Psoas muscle (tissue), 8 donors: Measurements from ENCODE around the gene SAMD4A. TPM values are rescaled to one million over a fixed set of nuclear protein-coding genes. Genes with fewer than 3 reads are reported as not detected.
"Not testable (repeated sequence)": the region's sequence is repeated elsewhere in the genome, so short reads cannot be mapped to it uniquely, and the experiment has no call there.

Experiments used
- ATAC-seq, 4 donors: fragments of 200-7000 bp; cut with Tn5 transposase; one replicate each; pipeline ENCODE4 v1.9.1; 2020; ENCODE audit warnings: moderate library complexity in 3 of 4, mild to moderate bottlenecking in 2 of 4
- DNase-seq, 2 donors: peaks; one replicate each; pipeline ENCODE4 v3.0.0-alpha.2; 2020
- H3K27ac ChIP-seq: fragments of 200-600 bp; one replicate; pipeline ENCODE4 v1.8.0; 2022
- H3K27me3 ChIP-seq, 3 donors: fragments of 200-600 bp in 1 of 3; one replicate each; pipeline versions ENCODE4 v1.6.1 to v1.8.0; 2013 to 2022; ENCODE audit warnings: low read length in 2 of 3, mild to moderate bottlenecking in 2 of 3, moderate library complexity in 1 of 3; ENCODE audit not compliant: insufficient read depth in 3 of 3
- H3K36me3 ChIP-seq, 2 donors: fragments of 200-600 bp in 1 of 2; one replicate each; pipeline versions ENCODE4 v1.6.1 to v1.8.0; 2013 to 2022; ENCODE audit warnings: low read depth in 1 of 2, mild to moderate bottlenecking in 1 of 2, moderate library complexity in 1 of 2; ENCODE audit not compliant: insufficient read depth in 1 of 2
- H3K4me1 ChIP-seq: fragments of 200-600 bp; one replicate; pipeline ENCODE4 v1.8.0; 2022
- H3K4me3 ChIP-seq: fragments of 200-600 bp; one replicate; pipeline ENCODE4 v1.8.0; 2022; ENCODE audit warnings: mild to moderate bottlenecking
- H3K9me3 ChIP-seq: fragments of 200-600 bp; one replicate; pipeline ENCODE4 v1.8.0; 2022
- CTCF ChIP-seq: fragments of 200-600 bp; IDR thresholded peaks from one replicate; pipeline ENCODE4 v1.8.0; 2022; ENCODE audit warnings: antibody characterized with exemption
- WGBS, 3 donors: extraction: QIAGEN DNeasy Blood & Tissue Kit; methylation state at CpG; one replicate each; pipeline versions ENCODE4 v1.1.6 to v1.1.7; 2013; 5-methylcytosine and 5-hydroxymethylcytosine counted together
- intact Hi-C, 2 donors: fragments of 100-400 bp; cut with DNase I; formaldehyde crosslinking; loops; one replicate each; pipeline versions ENCODE4 v1.11.0 to v1.14.2; 2022
- polyA plus RNA-seq, 3 donors: library from polyadenylated mRNA; stranded (reverse); fragments of 200-250 nt; gene quantifications; one replicate each; pipeline ENCODE4 v1.2.3, GENCODE V29; 2013
- total RNA-seq, 4 donors: library from RNA; stranded (reverse); fragmentation: NEBNext Ultra II Directional in 2 of 4; extraction: Animal tissue kit (Norgen Biotek cat#: 25700) in 2 of 4; gene quantifications; one replicate each; pipeline versions ENCODE4 v1.2.1 to v1.2.4, GENCODE V29; 2021 to 2023
- donor health status: healthy with polysubstance abuse.
- donor health status: DM: no; HTN: no; CAD: no; lungs with moderate emphysema.
- donor health status: Bipolar disorder and iron deficiency.
- donor health status: healthy.
- donor health status: DM: yes; HTN: yes; CAD: no.
- donor health status: DM: no; HTN: no; CAD: no.
- donor health status: DM: no; HTN: no; CAD: no.
- donor health status: DM: yes; HTN: yes; CAD: no.

The SAMD4A gene
- total and polyA plus RNA-seq, 7 donors: 9.6 to 139 (median 67.9) TPM

GRCh38 chr14:54743382-54743781 is 176.5 kb downstream of the SAMD4A start:
- TF ChIP-seq CTCF: no peak
- no peaks in the 10 kb centered on the region for H3K9me3 ChIP-seq
- intact Hi-C loops: no loop called here
- H3K4me3 ChIP-seq: no peak overlapping the region
- H3K27ac ChIP-seq: no peak overlapping the region
- H3K4me1 ChIP-seq: peaks cover 11% of the 10 kb centered on the region
- no peaks in the 10 kb centered on the region for H3K27me3 ChIP-seq
- H3K36me3 ChIP-seq: peaks cover 2 to 10% of the 10 kb centered on the region in 2 donors
- DNase-seq (no peak), ATAC-seq (no peak)
- 90 to 94% (median 92%) methylated on average over 5 of the region's 5 CpGs for WGBS, 3 donors

- no peak for DNase-seq
- Histone ChIP-seq H3K4me3 (no peak overlapping the region), H3K4me1 (no peaks in the 10 kb centered on the region), H3K36me3 (peaks cover 2 to 28% of the 10 kb centered on the region in 2 donors), H3K27ac (no peak overlapping the region), H3K9me3 (no peaks in the 10 kb centered on the region), H3K27me3 (no peaks in the 10 kb centered on the region)
- intact Hi-C loops: no loop called here
- no peak for TF ChIP-seq CTCF
- no peak for ATAC-seq
- WGBS, 3 donors: 71 to 85% (median 77%) methylated on average over 3 of the region's 3 CpGs
Measured at GRCh38 chr14:54746019-54746418, 179.1 kb downstream of the SAMD4A start.

- Histone ChIP-seq H3K27me3 (no peaks in the 10 kb centered on the region), H3K27ac (no peak overlapping the region), H3K36me3 (peaks cover 6 to 44% of the 10 kb centered on the region in 2 donors), H3K4me1 (no peaks in the 10 kb centered on the region), H3K4me3 (no peak overlapping the region), H3K9me3 (no peaks in the 10 kb centered on the region)
- TF ChIP-seq CTCF: no peak
- ATAC-seq (no peak), DNase-seq (no peak)
- WGBS, 3 donors: 86 to 94% (median 89%) methylated on average over 1 of the region's 1 CpG
- intact Hi-C loops: no loop called here
Measured at GRCh38 chr14:54747616-54748015, 180.7 kb downstream of the SAMD4A start.

GRCh38 chr14:54749180-54749579 is 182.3 kb downstream of the SAMD4A start:
- Histone ChIP-seq H3K4me1 (no peaks in the 10 kb centered on the region), H3K36me3 (peaks cover 4 to 52% of the 10 kb centered on the region in 2 donors), H3K27me3 (no peaks in the 10 kb centered on the region), H3K9me3 (no peaks in the 10 kb centered on the region), H3K4me3 (no peak overlapping the region), H3K27ac (no peak overlapping the region)
- 83 to 88% (median 86%) methylated on average over 4 of the region's 4 CpGs for WGBS, 3 donors
- no peak for TF ChIP-seq CTCF
- ATAC-seq (no peak), DNase-seq (no peak)
- intact Hi-C loops: no loop called here

- no peaks in the 10 kb centered on the region for H3K4me1 ChIP-seq
- no peak overlapping the region for H3K27ac ChIP-seq
- ATAC-seq (no peak), DNase-seq (no peak)
- peaks cover 4 to 56% of the 10 kb centered on the region in 2 donors for H3K36me3 ChIP-seq
- H3K27me3 ChIP-seq: no peaks in the 10 kb centered on the region
- TF ChIP-seq CTCF: no peak
- WGBS, 3 donors: 68 to 82% (median 69%) methylated on average over 5 of the region's 5 CpGs
- no peak overlapping the region for H3K4me3 ChIP-seq
- intact Hi-C loops: no loop called here
- no peaks in the 10 kb centered on the region for H3K9me3 ChIP-seq
Measured at GRCh38 chr14:54749727-54750126, 182.8 kb downstream of the SAMD4A start.

- peaks cover 4 to 78% of the 10 kb centered on the region in 2 donors for H3K36me3 ChIP-seq
- WGBS, 3 donors: 92 to 94% (median 92%) methylated on average over 9 of the region's 9 CpGs
- DNase-seq, H3K9me3 ChIP-seq, H3K27ac ChIP-seq, ATAC-seq, intact Hi-C loops, H3K4me3 ChIP-seq, H3K4me1 ChIP-seq, H3K27me3 ChIP-seq: not testable (repeated sequence)
Measured at GRCh38 chr14:54752611-54753010, 185.7 kb downstream of the SAMD4A start.

- ATAC-seq, H3K4me3 ChIP-seq, H3K4me1 ChIP-seq, H3K27me3 ChIP-seq, H3K27ac ChIP-seq, DNase-seq, intact Hi-C loops, H3K9me3 ChIP-seq: not testable (repeated sequence)
- peaks cover 4 to 77% of the 10 kb centered on the region in 2 donors for H3K36me3 ChIP-seq
- 83 to 90% (median 86%) methylated on average over 3 of the region's 3 CpGs for WGBS, 3 donors
Measured at GRCh38 chr14:54753396-54753795, 186.5 kb downstream of the SAMD4A start.
